ENCODE measurements around the gene ECEL1. TPM values are rescaled to one million over a fixed set of nuclear protein-coding genes. Genes with fewer than 3 reads are reported as not detected.

ECEL1 gene
- total and polyA plus RNA-seq, 3 experiments from 2014 or later = not detected

GRCh38 chr2:232482301-232483238, 5.1 kb downstream of the ECEL1 start:
- Mint-ChIP-seq H3K9me3 (no peaks in the 10 kb centered on the region), H3K4me1 (peaks cover 0 to 11% (median 0%) of the 10 kb centered on the region in 3 donors), H3K4me3 (no peak overlapping the region), H3K27ac (no peak overlapping the region), H3K36me3 (no peaks in the 10 kb centered on the region), H3K27me3 (peaks cover 8 to 32% of the 10 kb centered on the region in 2 donors)
- no peaks in the 10 kb centered on the region for H3K4me1 ChIP-seq (ENCODE audit: insufficient read depth, low read length)
- ChIA-PET CTCF (no interaction called here), POLR2A (no interaction called here)
- H3K27ac ChIP-seq (ENCODE audit: low read depth, low read length) = no peak overlapping the region
- DNase-seq = peak in 1 of 5 donors; percentile 37
- no peaks in the 10 kb centered on the region for H3K36me3 ChIP-seq (ENCODE audit: insufficient read depth, low read length)
- no peaks in the 10 kb centered on the region for H3K27me3 ChIP-seq (ENCODE audit: insufficient read depth, low read length, poor library complexity, severe bottlenecking)
- H3K9me3 ChIP-seq (ENCODE audit: low read length) = no peaks in the 10 kb centered on the region
- H3K4me3 ChIP-seq (ENCODE audit: low read length) = no peak overlapping the region

- peak in 1 of 5 donors; percentile 43 for DNase-seq
- Mint-ChIP-seq H3K9me3 (no peaks in the 10 kb centered on the region), H3K36me3 (no peaks in the 10 kb centered on the region), H3K27me3 (peaks cover 10 to 33% of the 10 kb centered on the region in 2 donors), H3K4me1 (peaks cover 0 to 6% (median 0%) of the 10 kb centered on the region in 3 donors), H3K4me3 (no peak overlapping the region), H3K27ac (no peak overlapping the region)
- Histone ChIP-seq H3K9me3 (ENCODE audit: low read length) (no peaks in the 10 kb centered on the region), H3K27me3 (ENCODE audit: insufficient read depth, low read length, poor library complexity, severe bottlenecking) (no peaks in the 10 kb centered on the region), H3K36me3 (ENCODE audit: insufficient read depth, low read length) (no peaks in the 10 kb centered on the region), H3K4me3 (ENCODE audit: low read length) (no peak overlapping the region), H3K27ac (ENCODE audit: low read depth, low read length) (no peak overlapping the region), H3K4me1 (ENCODE audit: insufficient read depth, low read length) (no peaks in the 10 kb centered on the region)
- ChIA-PET CTCF (no interaction called here), POLR2A (no interaction called here)
Measured at GRCh38 chr2:232481322-232482140, 6.1 kb downstream of the ECEL1 start.

GRCh38 chr2:232480201-232481190, 7.1 kb downstream of the ECEL1 start:
- Histone ChIP-seq H3K4me3 (ENCODE audit: low read length) (no peak overlapping the region), H3K36me3 (ENCODE audit: insufficient read depth, low read length) (no peaks in the 10 kb centered on the region), H3K27ac (ENCODE audit: low read depth, low read length) (no peak overlapping the region), H3K27me3 (ENCODE audit: insufficient read depth, low read length, poor library complexity, severe bottlenecking) (no peaks in the 10 kb centered on the region), H3K9me3 (ENCODE audit: low read length) (no peaks in the 10 kb centered on the region), H3K4me1 (ENCODE audit: insufficient read depth, low read length) (no peaks in the 10 kb centered on the region)
- POLR2A ChIA-PET = no interaction called here
- Mint-ChIP-seq H3K27me3 (peaks cover 14 to 39% of the 10 kb centered on the region in 2 donors), H3K4me3 (no peak overlapping the region), H3K36me3 (no peaks in the 10 kb centered on the region), H3K4me1 (peaks cover 0 to 6% (median 0%) of the 10 kb centered on the region in 3 donors), H3K27ac (no peak overlapping the region), H3K9me3 (no peaks in the 10 kb centered on the region)
- DNase-seq = peak in 1 of 5 donors; percentile 38
- CTCF ChIA-PET = no interaction called here

- no peaks in the 10 kb centered on the region for H3K36me3 Mint-ChIP-seq
- H3K4me1 Mint-ChIP-seq = no peaks in the 10 kb centered on the region
- Histone ChIP-seq H3K27me3 (ENCODE audit: insufficient read depth, low read length, poor library complexity, severe bottlenecking) (peaks cover 4% of the 10 kb centered on the region), H3K4me3 (ENCODE audit: low read length) (no peak overlapping the region), H3K4me1 (ENCODE audit: insufficient read depth, low read length) (no peaks in the 10 kb centered on the region), H3K9me3 (ENCODE audit: low read length) (no peaks in the 10 kb centered on the region), H3K36me3 (ENCODE audit: insufficient read depth, low read length) (no peaks in the 10 kb centered on the region), H3K27ac (ENCODE audit: low read depth, low read length) (no peak overlapping the region)
- H3K27ac Mint-ChIP-seq = no peak overlapping the region
- no peaks in the 10 kb centered on the region for H3K9me3 Mint-ChIP-seq
- H3K27me3 Mint-ChIP-seq = peaks cover 11 to 34% of the 10 kb centered on the region in 2 donors
- ChIA-PET POLR2A (no interaction called here), CTCF (no interaction called here)
- H3K4me3 Mint-ChIP-seq = no peak overlapping the region
- peak in 1 of 5 donors; percentile 32 for DNase-seq
Measured at GRCh38 chr2:232479341-232480200, 8.1 kb downstream of the ECEL1 start.

GRCh38 chr2:232478571-232479340, 8.9 kb downstream of the ECEL1 start:
- H3K9me3 ChIP-seq (ENCODE audit: low read length) = no peaks in the 10 kb centered on the region
- H3K27ac ChIP-seq (ENCODE audit: low read depth, low read length) = no peak overlapping the region
- H3K4me1 ChIP-seq (ENCODE audit: insufficient read depth, low read length) = no peaks in the 10 kb centered on the region
- H3K4me3 ChIP-seq (ENCODE audit: low read length) = no peak overlapping the region
- Mint-ChIP-seq H3K4me1 (no peaks in the 10 kb centered on the region), H3K36me3 (no peaks in the 10 kb centered on the region), H3K9me3 (no peaks in the 10 kb centered on the region), H3K27ac (no peak overlapping the region), H3K27me3 (peaks cover 7 to 35% of the 10 kb centered on the region in 2 donors), H3K4me3 (no peak overlapping the region)
- H3K36me3 ChIP-seq (ENCODE audit: insufficient read depth, low read length) = no peaks in the 10 kb centered on the region
- CTCF ChIA-PET = no interaction called here
- POLR2A ChIA-PET = no interaction called here
- peak in 1 of 5 donors; percentile 24 for DNase-seq
- H3K27me3 ChIP-seq (ENCODE audit: insufficient read depth, low read length, poor library complexity, severe bottlenecking) = peaks cover 12% of the 10 kb centered on the region

- no peak overlapping the region for H3K4me3 Mint-ChIP-seq
- H3K36me3 Mint-ChIP-seq = no peaks in the 10 kb centered on the region
- peaks cover 0 to 2% (median under 1%) of the 10 kb centered on the region in 5 donors for H3K9me3 Mint-ChIP-seq
- CTCF ChIA-PET = no interaction called here
- H3K27me3 Mint-ChIP-seq = peaks cover 7 to 41% of the 10 kb centered on the region in 2 donors
- H3K27ac Mint-ChIP-seq = no peak overlapping the region
- POLR2A ChIA-PET = no interaction called here
- no peak overlapping the region for H3K4me3 ChIP-seq (ENCODE audit: low read length)
- H3K4me1 Mint-ChIP-seq = no peaks in the 10 kb centered on the region
- peaks cover 20% of the 10 kb centered on the region for H3K27me3 ChIP-seq (ENCODE audit: insufficient read depth, low read length, poor library complexity, severe bottlenecking)
- H3K4me1 ChIP-seq (ENCODE audit: insufficient read depth, low read length) = no peaks in the 10 kb centered on the region
- H3K36me3 ChIP-seq (ENCODE audit: insufficient read depth, low read length) = no peaks in the 10 kb centered on the region
- H3K27ac ChIP-seq (ENCODE audit: low read depth, low read length) = no peak overlapping the region
- H3K9me3 ChIP-seq (ENCODE audit: low read length) = no peaks in the 10 kb centered on the region
- DNase-seq = peak in 1 of 5 donors; percentile 26
Measured at GRCh38 chr2:232477751-232478510, 9.7 kb downstream of the ECEL1 start.

Measured in CD8-positive, alpha-beta memory T cell (primary cell).